GM23248 (cell line): Measurements from ENCODE around the gene JPT2. TPM values are rescaled to one million over a fixed set of nuclear protein-coding genes. Genes with fewer than 3 reads are reported as not detected.

Experiments used
- DNase-seq: peaks from one replicate; pipeline ENCODE4 v3.0.0-alpha.2; 2015
- H2AFZ ChIP-seq: fragments of 200-600 bp; sonication (generic); 2 replicates; pipeline ENCODE4 v1.6.1; 2016; ENCODE audit warnings: antibody characterized with exemption
- H3F3A ChIP-seq: fragments of 200-600 bp; sonication (generic); 2 replicates; pipeline ENCODE4 v1.6.1; 2016; ENCODE audit warnings: mild to moderate bottlenecking, antibody characterized with exemption, mixed run types; ENCODE audit not compliant: insufficient read depth
- H3K27ac ChIP-seq: fragments of 200-600 bp; sonication (generic); 2 replicates; pipeline ENCODE4 v1.5.1; 2016; ENCODE audit warnings: mild to moderate bottlenecking
- H3K27me3 ChIP-seq: fragments of 200-600 bp; sonication (generic); replicated peaks from 2 replicates; pipeline ENCODE4 v1.6.1; 2016; ENCODE audit warnings: mild to moderate bottlenecking; ENCODE audit not compliant: insufficient read depth
- H3K36me3 ChIP-seq: fragments of 200-600 bp; sonication (generic); 2 replicates; pipeline ENCODE4 v1.6.1; 2016; ENCODE audit warnings: low read depth, mild to moderate bottlenecking
- H3K4me1 ChIP-seq: fragments of 200-600 bp; sonication (generic); 2 replicates; pipeline ENCODE4 v1.6.1; 2016; ENCODE audit warnings: mild to moderate bottlenecking; ENCODE audit not compliant: insufficient read depth
- H3K4me2 ChIP-seq: fragments of 200-600 bp; sonication (generic); one replicate; pipeline ENCODE4 v1.6.1; 2016; ENCODE audit warnings: mild to moderate bottlenecking; ENCODE audit not compliant: unreplicated experiment
- H3K4me3 ChIP-seq: fragments of 200-600 bp; sonication (generic); 2 replicates; pipeline ENCODE4 v1.5.1; 2016; ENCODE audit warnings: mild to moderate bottlenecking
- H3K79me2 ChIP-seq: fragments of 200-600 bp; sonication (generic); 2 replicates; pipeline ENCODE4 v1.6.1; 2016; ENCODE audit warnings: mild to moderate bottlenecking; ENCODE audit not compliant: insufficient read depth
- H3K9ac ChIP-seq: fragments of 200-600 bp; sonication (generic); 2 replicates; pipeline ENCODE4 v1.6.1; 2016; ENCODE audit warnings: mild to moderate bottlenecking
- H3K9me2 ChIP-seq: fragments of 200-600 bp; sonication (generic); 2 replicates; pipeline ENCODE4 v1.6.1; 2016; ENCODE audit warnings: mixed run types, mild to moderate bottlenecking, moderate library complexity; ENCODE audit not compliant: insufficient read depth
- H3K9me3 ChIP-seq: fragments of 200-600 bp; sonication (generic); one replicate; pipeline ENCODE4 v1.6.1; 2017; ENCODE audit warnings: low read depth
- H4K20me1 ChIP-seq: fragments of 200-600 bp; sonication (generic); 2 replicates; pipeline ENCODE4 v1.6.0; 2016; ENCODE audit not compliant: insufficient read depth
- EZH2 ChIP-seq: fragments of 200-600 bp; sonication (generic); IDR thresholded peaks from 2 replicates; pipeline ENCODE4 v1.6.1; 2018; ENCODE audit warnings: antibody characterized with exemption, mild to moderate bottlenecking; ENCODE audit not compliant: insufficient read depth, poor library complexity, severe bottlenecking
- EZH2phosphoT487 ChIP-seq: fragments of 200-600 bp; sonication (generic); IDR thresholded peaks from 2 replicates; pipeline ENCODE4 v1.6.1; 2018; ENCODE audit warnings: antibody characterized with exemption, moderate library complexity, mild to moderate bottlenecking, low read depth; ENCODE audit not compliant: insufficient read depth
- WGBS, 2 experiments: methylation state at CpG; one replicate each; pipeline ENCODE4 v1.1.6; 2015 to 2017; ENCODE audit warnings: low lambda C conversion rate in 2 of 2, low coverage in 1 of 2; ENCODE audit errors: missing lambda C conversion rate in 2 of 2; 5-methylcytosine and 5-hydroxymethylcytosine counted together
- in situ Hi-C: fragments of 300-500 bp; cut with MboI; formaldehyde crosslinking; loops from 2 replicates; pipeline ENCODE4 v1.15.0; 2020
- polyA plus RNA-seq: library from polyadenylated mRNA; unstranded; fragments of >200 nt; fragmentation: Nextera tagmentation; extraction: Ambion mirVana; gene quantifications from 2 replicates; pipeline ENCODE4 v1.2.1, GENCODE V29; 2016
- total RNA-seq: library from RNA; depleted of rRNA; stranded (reverse); fragments of >200 nt; shearing (Covaris generic); gene quantifications from 2 replicates; pipeline ENCODE4 v1.2.3, GENCODE V29; 2014

Gene JPT2
- total and polyA plus RNA-seq, 2 experiments from 2014 or later: 8.0 to 51.8 TPM

DNA sequence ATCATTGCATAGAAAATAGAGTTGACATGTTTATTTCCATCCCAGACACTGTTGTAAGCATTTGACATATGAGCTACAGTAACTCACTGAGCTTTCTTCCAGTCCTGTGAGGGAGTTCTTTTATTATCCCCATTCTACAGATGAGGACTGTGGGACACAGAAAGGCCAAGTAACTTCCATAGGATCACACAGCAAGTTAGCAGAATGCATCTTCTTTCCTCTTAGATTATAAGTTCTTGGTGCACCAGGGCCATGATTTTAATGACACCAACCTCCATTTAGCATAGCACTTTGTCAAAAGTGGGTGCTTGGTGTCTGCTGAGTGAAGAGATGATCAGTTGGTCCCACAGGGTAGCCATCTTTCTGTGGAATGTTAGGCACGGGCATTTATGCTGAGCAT, 12.7 kb downstream of the JPT2 start:
- in situ Hi-C loops: no loop called here
- Histone ChIP-seq H4K20me1 (no peaks in the 10 kb centered on the region), H3K79me2 (peaks cover 82% of the 10 kb centered on the region), H3K27me3 (no peaks in the 10 kb centered on the region), H3K36me3 (peaks cover 45% of the 10 kb centered on the region), H3K9ac (no peak overlapping the region), H3K4me2 (no peak overlapping the region), H3K9me3 (no peaks in the 10 kb centered on the region), H2AFZ (no peak overlapping the region), H3K4me3 (no peak overlapping the region), H3K27ac (no peak overlapping the region), H3K4me1 (peaks cover 11% of the 10 kb centered on the region), H3F3A (peaks cover 21% of the 10 kb centered on the region), H3K9me2 (no peaks in the 10 kb centered on the region)
- 95 to 100% methylated on average over 1 of the region's 1 CpG for WGBS, 2 experiments
- TF ChIP-seq EZH2 (no peak), EZH2phosphoT487 (no peak)
- DNase-seq: no peak

DNA sequence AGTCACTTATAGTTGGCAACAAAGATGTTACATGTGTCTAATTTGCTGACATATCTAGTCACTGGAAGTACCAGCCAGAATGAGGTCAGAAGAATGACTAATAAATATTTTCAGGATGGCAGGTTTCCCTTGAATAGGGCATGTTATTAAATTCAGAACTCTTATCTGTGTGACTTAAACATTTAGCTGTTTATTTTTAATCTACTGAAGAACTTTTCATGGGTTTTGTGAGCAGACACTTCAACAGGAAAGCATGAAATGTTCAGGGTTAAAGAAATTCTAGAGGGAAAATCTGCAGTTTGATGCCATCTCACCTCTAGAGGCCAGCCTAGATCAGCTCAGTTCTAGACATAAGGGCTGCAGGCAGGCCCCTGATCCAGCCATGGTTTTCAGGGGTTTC, 13.2 kb downstream of the JPT2 start:
- Histone ChIP-seq H3K9me2 (no peaks in the 10 kb centered on the region), H3K4me3 (no peak overlapping the region), H3K9ac (no peak overlapping the region), H2AFZ (no peak overlapping the region), H3K36me3 (peaks cover 47% of the 10 kb centered on the region), H3K4me2 (no peak overlapping the region), H3K79me2 (peaks cover 79% of the 10 kb centered on the region), H3K27ac (peak overlapping the region; percentile 40; the same call in 1 of the 2 replicates), H3F3A (peaks cover 21% of the 10 kb centered on the region), H4K20me1 (no peaks in the 10 kb centered on the region), H3K9me3 (no peaks in the 10 kb centered on the region), H3K27me3 (no peaks in the 10 kb centered on the region), H3K4me1 (peaks cover 11% of the 10 kb centered on the region)
- TF ChIP-seq EZH2 (no peak), EZH2phosphoT487 (no peak)
- in situ Hi-C loops: no loop called here
- peak; percentile 73 for DNase-seq

DNA sequence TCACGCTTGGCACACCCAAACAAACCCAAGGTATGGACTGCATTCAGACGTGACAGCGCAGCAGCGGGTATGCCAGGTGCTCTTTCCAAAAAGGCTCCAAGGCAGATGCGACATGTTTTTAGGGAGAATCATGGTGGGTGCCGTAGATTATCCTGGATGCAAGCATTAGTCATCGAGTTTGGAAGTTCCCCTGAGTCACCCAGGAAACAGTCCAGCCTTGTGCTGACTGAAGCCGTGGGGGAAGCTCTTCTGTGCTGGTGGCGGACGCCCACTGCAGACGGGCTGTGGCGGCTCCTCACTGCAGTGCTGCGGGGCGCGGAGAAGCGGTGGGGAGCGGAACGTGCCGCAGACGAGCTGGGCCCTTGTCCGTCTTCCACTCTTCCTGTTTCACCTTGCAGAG, 13.9 kb downstream of the JPT2 start:
- no peak overlapping the region for H3K4me3 ChIP-seq
- no peak overlapping the region for H2AFZ ChIP-seq
- H3K9me3 ChIP-seq: no peaks in the 10 kb centered on the region
- H3K4me2 ChIP-seq: no peak overlapping the region
- DNase-seq: peak; percentile 81
- H3K4me1 ChIP-seq: peaks cover 11% of the 10 kb centered on the region
- no peaks in the 10 kb centered on the region for H3K27me3 ChIP-seq
- in situ Hi-C loops: no loop called here
- no peak overlapping the region for H3K27ac ChIP-seq
- H3K9ac ChIP-seq: no peak overlapping the region
- H3K9me2 ChIP-seq: no peaks in the 10 kb centered on the region
- TF ChIP-seq EZH2 (no peak), EZH2phosphoT487 (no peak)
- no peaks in the 10 kb centered on the region for H4K20me1 ChIP-seq
- peaks cover 72% of the 10 kb centered on the region for H3K79me2 ChIP-seq
- H3K36me3 ChIP-seq: peaks cover 46% of the 10 kb centered on the region
- peaks cover 21% of the 10 kb centered on the region for H3F3A ChIP-seq
- 87 to 89% methylated on average over 21 of the region's 21 CpGs for WGBS, 2 experiments

DNA sequence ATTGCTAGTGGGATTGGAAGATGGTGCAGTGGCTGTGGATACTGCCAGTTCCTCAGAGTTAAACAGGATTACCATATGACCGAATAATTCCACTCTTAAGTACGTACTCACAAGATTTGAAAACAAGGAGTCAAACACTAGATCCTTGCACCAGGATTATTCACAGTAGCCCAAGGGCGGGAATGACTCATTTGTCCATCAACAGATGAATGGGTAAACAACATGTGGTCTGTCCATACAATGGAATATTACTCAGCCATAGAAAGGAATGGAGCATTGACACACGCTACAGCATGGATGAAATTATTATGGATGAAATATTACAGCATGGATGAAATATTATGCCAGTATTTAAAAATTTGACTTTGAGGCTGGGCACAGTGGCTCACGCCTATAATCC, 18.8 kb downstream of the JPT2 start:
- H3F3A ChIP-seq: peaks cover 15% of the 10 kb centered on the region
- peak; percentile 24 for DNase-seq

DNA sequence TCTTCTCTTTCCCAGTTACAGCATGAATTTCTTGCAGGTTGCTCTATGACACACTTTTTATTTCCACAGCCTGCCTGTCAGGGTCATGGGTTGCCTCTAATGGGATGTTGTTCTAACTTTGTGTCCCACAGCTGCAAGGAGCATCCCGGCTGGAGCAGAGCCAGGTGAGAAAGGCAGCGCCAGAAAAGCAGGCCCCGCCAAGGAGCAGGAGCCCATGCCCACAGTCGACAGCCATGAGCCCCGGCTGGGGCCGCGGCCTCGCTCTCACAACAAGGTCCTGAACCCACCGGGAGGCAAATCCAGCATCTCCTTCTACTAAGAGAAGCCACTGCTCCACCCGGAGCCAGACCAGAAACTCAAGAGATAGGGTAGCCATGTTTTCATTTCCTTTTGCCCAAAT, 20.6 kb downstream of the JPT2 start:
- no peak overlapping the region for H3K27ac ChIP-seq
- peaks cover 10% of the 10 kb centered on the region; the same call in 1 of the 2 replicates for H3K36me3 ChIP-seq
- TF ChIP-seq EZH2 (no peak), EZH2phosphoT487 (no peak)
- no peak overlapping the region for H3K4me2 ChIP-seq
- no peaks in the 10 kb centered on the region for H3K9me2 ChIP-seq
- no peak for DNase-seq
- in situ Hi-C loops: no loop called here
- no peaks in the 10 kb centered on the region for H3K9me3 ChIP-seq
- 0 out of 2 replicates have a peak, but pooled peaks cover 9% of the 10 kb centered on the region for H3F3A ChIP-seq
- no peaks in the 10 kb centered on the region for H4K20me1 ChIP-seq
- no peaks in the 10 kb centered on the region for H3K27me3 ChIP-seq
- no peak overlapping the region for H3K4me3 ChIP-seq
- 71 to 77% methylated on average over 8 to 10 of the region's 10 CpGs for WGBS, 2 experiments
- no peak overlapping the region for H2AFZ ChIP-seq
- peaks cover 21% of the 10 kb centered on the region for H3K79me2 ChIP-seq
- H3K9ac ChIP-seq: no peak overlapping the region
- no peaks in the 10 kb centered on the region for H3K4me1 ChIP-seq

More for the DNA sequence above, 18.8 kb downstream of the JPT2 start:
- Histone ChIP-seq H3K9ac (no peak overlapping the region), H4K20me1 (no peaks in the 10 kb centered on the region), H3K4me3 (no peak overlapping the region), H3K27me3 (no peaks in the 10 kb centered on the region), H3K4me1 (0 out of 2 replicates have a peak, but pooled peaks cover 2% of the 10 kb centered on the region), H3K4me2 (no peak overlapping the region), H3K9me2 (no peaks in the 10 kb centered on the region), H3K36me3 (peaks cover 29% of the 10 kb centered on the region), H3K27ac (no peak overlapping the region), H3K9me3 (no peaks in the 10 kb centered on the region), H3K79me2 (peaks cover 36% of the 10 kb centered on the region), H2AFZ (no peak overlapping the region)
- in situ Hi-C loops: no loop called here
- 96 to 97% methylated on average over 5 of the region's 5 CpGs for WGBS, 2 experiments
- TF ChIP-seq EZH2: no peak
- no peak for TF ChIP-seq EZH2phosphoT487
